ENCODE data around the gene PLEKHG4B. TPM values are rescaled to one million over a fixed set of nuclear protein-coding genes. Genes with fewer than 3 reads are reported as not detected.

Gene PLEKHG4B
- total RNA-seq, 2 donors from 2014 or later, result 0.08 to 0.48 TPM

DNA sequence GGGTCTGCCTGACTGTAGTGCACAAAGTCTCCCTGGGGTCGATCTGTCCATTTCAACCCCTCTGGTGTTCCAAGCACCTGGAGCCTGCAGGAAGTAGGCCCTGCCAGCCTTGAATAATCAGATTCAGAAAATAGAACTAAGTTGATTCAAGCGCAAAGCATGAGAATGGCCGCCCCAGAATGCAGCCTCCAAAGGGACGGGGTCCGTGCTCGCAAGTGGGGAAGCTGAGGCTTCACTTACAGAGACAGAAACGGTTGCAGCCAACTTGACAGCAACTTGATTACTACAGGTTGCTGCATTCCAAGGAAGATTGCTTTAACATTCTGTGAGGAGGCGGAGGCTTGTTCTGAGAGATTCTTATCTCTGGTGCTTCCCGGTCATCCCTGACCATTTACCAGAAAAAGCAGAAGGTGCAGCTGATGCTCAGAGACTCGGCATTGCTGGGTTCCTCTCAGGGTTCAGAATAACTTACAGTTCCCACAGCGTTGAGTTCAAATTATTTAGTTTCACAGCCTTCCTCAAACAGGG is 84.4 kb downstream of the PLEKHG4B start:
- no peak for DNase-seq (ENCODE audit: low spot score)
- no peaks in the 10 kb centered on the region for H3K36me3 ChIP-seq
- no peak overlapping the region for H3K27ac ChIP-seq
- TF ChIP-seq, protein P1, sequence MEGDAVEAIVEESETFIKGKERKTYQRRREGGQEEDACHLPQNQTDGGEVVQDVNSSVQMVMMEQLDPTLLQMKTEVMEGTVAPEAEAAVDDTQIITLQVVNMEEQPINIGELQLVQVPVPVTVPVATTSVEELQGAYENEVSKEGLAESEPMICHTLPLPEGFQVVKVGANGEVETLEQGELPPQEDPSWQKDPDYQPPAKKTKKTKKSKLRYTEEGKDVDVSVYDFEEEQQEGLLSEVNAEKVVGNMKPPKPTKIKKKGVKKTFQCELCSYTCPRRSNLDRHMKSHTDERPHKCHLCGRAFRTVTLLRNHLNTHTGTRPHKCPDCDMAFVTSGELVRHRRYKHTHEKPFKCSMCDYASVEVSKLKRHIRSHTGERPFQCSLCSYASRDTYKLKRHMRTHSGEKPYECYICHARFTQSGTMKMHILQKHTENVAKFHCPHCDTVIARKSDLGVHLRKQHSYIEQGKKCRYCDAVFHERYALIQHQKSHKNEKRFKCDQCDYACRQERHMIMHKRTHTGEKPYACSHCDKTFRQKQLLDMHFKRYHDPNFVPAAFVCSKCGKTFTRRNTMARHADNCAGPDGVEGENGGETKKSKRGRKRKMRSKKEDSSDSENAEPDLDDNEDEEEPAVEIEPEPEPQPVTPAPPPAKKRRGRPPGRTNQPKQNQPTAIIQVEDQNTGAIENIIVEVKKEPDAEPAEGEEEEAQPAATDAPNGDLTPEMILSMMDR (IDR thresholded peaks at IDR 0.05), result no peak
- H3K4me1 ChIP-seq, result no peaks in the 10 kb centered on the region
- H3K27me3 ChIP-seq, result no peaks in the 10 kb centered on the region
- no peak overlapping the region for H3K4me3 ChIP-seq
- no peaks in the 10 kb centered on the region for H3K9me3 ChIP-seq

DNA sequence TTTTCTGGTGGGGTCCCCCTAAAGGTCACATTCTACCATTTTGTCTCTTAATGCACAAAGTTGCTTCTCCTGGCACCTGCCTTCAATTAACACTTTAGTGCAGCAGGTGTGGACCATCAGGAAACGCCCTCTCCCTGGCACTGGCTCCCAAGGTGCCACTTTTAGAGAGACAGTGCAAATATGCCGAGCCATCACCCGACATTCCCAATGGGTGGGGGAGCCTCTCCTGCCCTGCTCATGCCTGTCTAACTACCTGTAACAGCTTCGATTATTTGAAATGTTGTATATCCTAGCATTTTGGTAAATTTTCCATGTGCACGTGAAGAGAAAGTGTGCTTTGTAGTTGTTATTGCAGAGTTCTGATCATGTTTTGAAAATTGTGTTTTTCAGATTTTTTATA is 86.1 kb downstream of the PLEKHG4B start:
- TF ChIP-seq, protein P1 (IDR thresholded peaks at IDR 0.05), result no peak
- Histone ChIP-seq H3K9me3 (no peaks in the 10 kb centered on the region), H3K36me3 (no peaks in the 10 kb centered on the region), H3K27me3 (no peaks in the 10 kb centered on the region), H3K4me1 (no peaks in the 10 kb centered on the region), H3K4me3 (no peak overlapping the region), H3K27ac (no peak overlapping the region)
- DNase-seq (ENCODE audit: low spot score), result no peak

DNA sequence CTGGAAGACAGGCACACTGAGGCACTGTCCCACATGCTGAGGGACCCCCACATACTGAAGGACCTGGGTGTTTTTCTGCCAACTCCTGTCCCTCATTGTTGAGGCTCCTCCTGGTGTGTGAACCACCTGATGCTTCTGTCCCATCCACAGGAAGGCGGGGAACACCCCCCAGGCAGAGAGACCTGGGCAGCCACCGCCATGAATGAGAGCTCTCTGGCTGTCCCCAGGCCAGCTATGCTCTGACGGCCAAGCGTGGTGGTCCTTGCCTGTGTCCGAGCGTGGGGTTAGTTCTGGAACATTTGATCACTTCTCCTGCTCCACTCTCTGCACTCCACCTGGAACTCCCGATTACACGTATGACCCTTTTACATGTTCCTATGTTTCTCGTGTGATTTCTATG is 87.4 kb downstream of the PLEKHG4B start:
- no peak overlapping the region for H3K27ac ChIP-seq
- no peaks in the 10 kb centered on the region for H3K9me3 ChIP-seq
- no peaks in the 10 kb centered on the region for H3K4me1 ChIP-seq
- no peaks in the 10 kb centered on the region for H3K36me3 ChIP-seq
- DNase-seq (ENCODE audit: low spot score), result no peak
- TF ChIP-seq, protein P1 (IDR thresholded peaks at IDR 0.05), result no peak
- no peaks in the 10 kb centered on the region for H3K27me3 ChIP-seq
- no peak overlapping the region for H3K4me3 ChIP-seq

DNA sequence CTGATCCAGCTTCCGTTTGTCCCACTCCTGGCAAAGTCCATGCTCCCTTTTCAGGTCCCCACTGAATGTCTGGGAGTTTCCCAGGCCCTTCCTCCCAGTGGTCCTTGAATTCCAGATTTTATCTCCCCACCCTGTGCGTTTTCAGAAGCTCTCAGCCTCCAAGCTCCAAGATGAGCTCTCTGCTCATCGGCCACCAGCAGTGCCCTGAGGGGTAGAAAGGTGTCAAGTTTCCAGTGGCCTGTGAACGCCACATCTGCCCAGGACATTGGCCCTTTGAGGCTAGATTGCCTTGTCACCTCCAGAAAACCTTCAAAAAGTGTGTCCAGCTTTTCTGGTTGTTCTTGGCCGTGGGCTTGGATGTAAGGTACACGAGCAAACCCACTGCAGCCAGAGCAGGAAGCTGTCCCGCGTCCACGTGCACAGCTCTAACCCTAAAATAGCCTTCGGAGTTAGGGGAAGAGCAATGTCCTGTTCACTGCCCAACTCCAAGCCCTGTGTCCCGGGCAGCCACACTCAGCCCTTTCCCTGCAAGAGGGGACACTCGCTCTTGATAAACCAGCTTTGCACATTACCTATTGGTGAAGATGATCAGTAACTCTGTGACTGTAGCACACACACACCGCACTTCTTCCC is 88.4 kb downstream of the PLEKHG4B start:
- Histone ChIP-seq H3K36me3 (no peaks in the 10 kb centered on the region), H3K27ac (no peak overlapping the region), H3K4me3 (no peak overlapping the region), H3K9me3 (no peaks in the 10 kb centered on the region), H3K4me1 (no peaks in the 10 kb centered on the region), H3K27me3 (no peaks in the 10 kb centered on the region)
- TF ChIP-seq, protein P1 (IDR thresholded peaks at IDR 0.05), result no peak
- DNase-seq (ENCODE audit: low spot score), result no peak

DNA sequence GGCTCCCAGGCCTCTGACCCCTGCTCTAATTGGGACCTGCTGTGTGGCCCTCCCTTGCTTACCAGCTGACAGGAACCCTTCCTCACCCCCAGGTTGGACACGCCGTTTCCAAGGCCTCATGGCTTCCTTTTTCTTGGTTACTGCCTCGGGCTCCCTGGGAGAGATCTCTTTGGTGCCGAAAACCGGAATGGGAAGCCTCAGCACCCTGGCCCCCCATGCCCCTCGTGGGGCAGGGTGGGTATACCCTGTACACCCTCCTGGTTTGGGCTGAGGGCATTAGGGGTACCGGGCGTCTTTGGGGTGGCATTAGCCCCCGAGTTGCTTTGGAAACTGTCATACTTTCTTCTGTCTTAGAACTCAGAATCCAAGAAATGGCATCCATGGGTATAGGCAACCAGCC is 89.2 kb downstream of the PLEKHG4B start:
- no peaks in the 10 kb centered on the region for H3K27me3 ChIP-seq
- no peak overlapping the region for H3K4me3 ChIP-seq
- TF ChIP-seq, protein P1 (IDR thresholded peaks at IDR 0.05), result no peak
- no peak for DNase-seq (ENCODE audit: low spot score)
- H3K36me3 ChIP-seq, result no peaks in the 10 kb centered on the region
- no peak overlapping the region for H3K27ac ChIP-seq
- no peaks in the 10 kb centered on the region for H3K4me1 ChIP-seq
- no peaks in the 10 kb centered on the region for H3K9me3 ChIP-seq

DNA sequence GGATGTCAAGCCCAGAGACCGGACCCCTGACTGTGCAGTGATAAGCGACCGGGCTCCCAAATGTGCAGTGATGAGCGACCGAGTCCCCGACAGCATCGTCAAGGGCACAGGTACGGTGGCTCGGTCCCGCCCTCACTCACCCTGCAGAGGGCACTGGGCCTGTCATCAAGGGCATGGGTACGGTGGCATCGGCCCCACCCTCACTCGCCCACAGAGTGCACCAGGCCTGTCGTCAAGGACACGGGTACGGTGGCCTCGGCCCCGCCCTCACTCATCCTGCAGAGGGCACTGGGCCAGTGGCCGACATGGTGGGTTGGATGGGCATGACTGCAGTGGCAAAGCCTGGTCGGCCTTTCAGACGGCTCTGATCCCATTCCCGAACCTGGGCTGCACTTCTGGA is 89.6 kb downstream of the PLEKHG4B start:
- H3K27me3 ChIP-seq, result no peaks in the 10 kb centered on the region
- no peaks in the 10 kb centered on the region for H3K36me3 ChIP-seq
- H3K9me3 ChIP-seq, result no peaks in the 10 kb centered on the region
- no peaks in the 10 kb centered on the region for H3K4me1 ChIP-seq
- no peak overlapping the region for H3K27ac ChIP-seq
- DNase-seq (ENCODE audit: low spot score), result no peak
- no peak overlapping the region for H3K4me3 ChIP-seq
- TF ChIP-seq, protein P1 (IDR thresholded peaks at IDR 0.05), result no peak

Data from right atrium auricular region (tissue), 2 donors.